GM13977 (cell line): ENCODE data around the gene ME3.

Experiments used
- DNase-seq: peaks from one replicate; pipeline ENCODE4 v3.0.0; 2012; ENCODE audit warnings: low spot score
- in situ Hi-C: fragments of 300-500 bp; cut with MboI; formaldehyde crosslinking; loops from one replicate; pipeline ENCODE4 v1.12.0; 2022; ENCODE audit warnings: low sequenced_read_pairs, low pct_unique_long_range_greater_than_20kb, mixed read lengths, inconsistent platforms; ENCODE audit not compliant: unreplicated experiment
- TF ChIP-seq, protein P1 (sequence below): IDR thresholded peaks from 2 replicates; pipeline ENCODE4 v1.5.1; 2012; ENCODE audit warnings: mild to moderate bottlenecking, control low read depth; ENCODE audit not compliant: insufficient read depth; ENCODE audit errors: extremely low read depth, missing control alignments

ME3 gene

DNA sequence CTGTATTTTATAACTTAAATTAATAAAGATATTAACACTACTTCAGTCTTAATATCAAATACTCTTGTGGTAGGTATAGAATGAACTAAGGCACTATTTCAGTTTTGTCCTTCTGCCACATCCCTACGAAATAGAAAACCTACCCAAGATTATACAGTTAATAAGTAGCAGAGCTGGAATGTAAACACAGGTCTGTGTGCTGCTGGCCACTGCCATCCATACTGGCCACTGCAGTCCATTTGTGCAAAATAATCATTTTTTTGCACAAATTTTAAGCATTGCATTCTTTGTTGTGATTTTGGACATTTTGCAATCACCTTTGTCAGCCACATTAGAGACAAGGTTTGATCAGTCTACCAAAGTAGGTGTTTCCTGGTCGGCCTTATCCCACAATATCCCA lies 91.9 kb downstream of the ME3 start:
- DNase-seq: no peak
- in situ Hi-C loops: no loop called here
- TF ChIP-seq, protein P1, sequence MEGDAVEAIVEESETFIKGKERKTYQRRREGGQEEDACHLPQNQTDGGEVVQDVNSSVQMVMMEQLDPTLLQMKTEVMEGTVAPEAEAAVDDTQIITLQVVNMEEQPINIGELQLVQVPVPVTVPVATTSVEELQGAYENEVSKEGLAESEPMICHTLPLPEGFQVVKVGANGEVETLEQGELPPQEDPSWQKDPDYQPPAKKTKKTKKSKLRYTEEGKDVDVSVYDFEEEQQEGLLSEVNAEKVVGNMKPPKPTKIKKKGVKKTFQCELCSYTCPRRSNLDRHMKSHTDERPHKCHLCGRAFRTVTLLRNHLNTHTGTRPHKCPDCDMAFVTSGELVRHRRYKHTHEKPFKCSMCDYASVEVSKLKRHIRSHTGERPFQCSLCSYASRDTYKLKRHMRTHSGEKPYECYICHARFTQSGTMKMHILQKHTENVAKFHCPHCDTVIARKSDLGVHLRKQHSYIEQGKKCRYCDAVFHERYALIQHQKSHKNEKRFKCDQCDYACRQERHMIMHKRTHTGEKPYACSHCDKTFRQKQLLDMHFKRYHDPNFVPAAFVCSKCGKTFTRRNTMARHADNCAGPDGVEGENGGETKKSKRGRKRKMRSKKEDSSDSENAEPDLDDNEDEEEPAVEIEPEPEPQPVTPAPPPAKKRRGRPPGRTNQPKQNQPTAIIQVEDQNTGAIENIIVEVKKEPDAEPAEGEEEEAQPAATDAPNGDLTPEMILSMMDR: no peak

DNA sequence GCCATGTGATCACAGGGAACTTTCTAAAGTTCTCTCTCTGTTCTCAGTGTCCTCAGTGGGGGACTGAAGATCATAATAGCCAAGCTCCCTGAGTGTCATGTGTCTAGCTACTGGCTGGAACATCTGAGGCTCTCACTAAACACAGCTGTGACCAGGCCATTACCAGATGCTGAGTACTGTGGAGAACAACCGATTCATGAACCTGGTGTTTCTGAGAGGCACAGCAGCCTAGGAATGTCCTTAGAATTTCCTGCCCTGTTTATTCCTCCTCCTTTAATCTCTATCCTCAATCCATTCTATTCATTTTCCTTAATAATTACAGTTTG lies 93.0 kb downstream of the ME3 start:
- in situ Hi-C loops: no loop called here
- TF ChIP-seq, protein P1: no peak
- no peak for DNase-seq

DNA sequence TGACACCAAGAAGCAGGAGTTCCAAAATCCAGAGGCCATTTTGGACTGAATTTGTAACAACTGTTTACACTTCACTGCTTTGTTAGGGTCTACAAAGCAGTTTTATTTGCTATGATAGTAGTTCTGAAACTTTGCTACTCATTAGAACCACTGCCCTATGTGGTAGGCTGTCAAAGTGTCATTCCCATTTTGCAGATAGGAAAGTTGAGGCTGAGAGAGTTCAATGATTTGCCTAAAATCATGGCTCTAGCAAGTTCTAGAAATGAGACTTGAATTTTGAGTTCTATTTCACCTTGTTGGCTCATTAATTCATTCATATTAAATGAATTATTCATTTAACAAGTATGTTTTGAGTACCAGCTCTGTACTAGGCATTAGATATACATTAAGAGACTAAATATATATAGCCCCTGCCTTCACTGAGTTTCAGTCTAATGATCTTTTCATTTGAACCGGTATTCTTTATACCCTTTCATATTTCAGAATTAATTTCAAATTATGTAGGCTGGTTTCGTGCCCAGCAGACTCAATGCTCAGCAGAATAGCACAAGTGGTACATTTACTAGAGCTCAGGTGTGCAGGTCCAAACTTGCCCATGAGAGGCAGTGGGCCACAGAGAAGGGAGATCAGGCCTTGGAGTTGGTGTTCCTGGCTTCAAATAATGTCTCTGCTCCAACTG lies 93.5 kb downstream of the ME3 start:
- no peak for DNase-seq
- in situ Hi-C loops: no loop called here
- TF ChIP-seq, protein P1: no peak

- in situ Hi-C loops: no loop called here
- no peak for DNase-seq
- TF ChIP-seq, protein P1: no peak
Observed at GRCh38 chr11:86577644-86578636, 94.5 kb downstream of the ME3 start.

DNA sequence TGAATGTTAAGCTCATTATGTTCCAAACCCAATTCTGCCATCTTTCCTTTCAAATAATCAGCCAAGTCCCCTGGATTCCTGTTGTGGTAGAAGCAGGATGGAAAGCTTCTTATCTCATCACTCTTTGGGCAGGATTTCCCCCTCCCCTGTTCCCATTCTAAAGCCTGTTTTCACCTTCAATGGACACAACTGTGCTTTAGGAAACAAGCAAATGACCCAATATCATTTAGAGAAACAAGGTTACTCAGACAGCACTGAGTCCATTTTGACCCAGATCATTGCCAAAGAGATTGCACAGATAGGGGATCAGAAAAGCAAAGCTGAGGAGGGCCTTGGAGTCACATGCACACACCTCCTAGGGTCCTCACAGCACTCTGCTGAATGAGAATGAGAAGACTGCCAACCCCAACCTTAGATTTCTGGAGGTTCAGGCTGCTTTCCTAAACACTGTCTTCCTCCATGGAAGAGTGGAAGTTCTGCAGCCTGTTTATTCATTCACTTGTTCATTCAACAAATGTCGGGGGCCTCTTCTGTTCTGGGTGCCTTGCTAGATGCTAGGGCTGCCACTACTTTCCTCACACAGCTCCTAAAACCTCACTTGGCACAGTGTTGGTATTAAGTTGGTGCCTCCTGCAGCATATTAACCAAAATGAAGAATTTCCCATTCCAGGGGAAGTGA lies 95.3 kb downstream of the ME3 start:
- TF ChIP-seq, protein P1: no peak
- no peak for DNase-seq
- in situ Hi-C loops: no loop called here

DNA sequence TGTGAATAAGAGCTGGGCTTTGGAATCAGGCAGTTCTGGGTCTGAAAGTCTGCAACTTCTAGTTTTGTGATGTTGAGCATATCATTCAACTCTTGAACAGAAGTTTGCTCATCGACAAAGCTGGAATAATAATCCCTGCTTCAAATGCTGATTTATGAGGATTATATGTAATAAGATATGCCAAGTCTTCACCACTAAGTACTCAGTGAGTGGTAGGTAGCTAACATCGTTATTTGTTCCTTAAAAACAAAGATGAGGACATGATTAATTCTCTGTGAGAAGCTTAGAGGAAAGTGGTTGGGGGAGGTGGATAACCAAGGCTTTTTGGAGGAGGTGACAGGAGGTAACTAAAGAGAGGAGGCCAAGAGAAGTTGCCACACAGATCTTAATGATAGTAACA lies 96.5 kb downstream of the ME3 start:
- in situ Hi-C loops: no loop called here
- TF ChIP-seq, protein P1: no peak

More for the DNA sequence above, 96.5 kb downstream of the ME3 start:
- DNase-seq: no peak
